HEK293 (cell line): ENCODE data around the gene JMJD7.
A peak's percentile ranks its signal among the peaks of the same experiment; 100 is the strongest.

Experiments used
- CTCF ChIA-PET: fragments of 350-600 bp; formaldehyde crosslinking; extraction: SDS; loops from one replicate; lab custom pipeline; 2021; ENCODE audit warnings: antibody characterized with exemption; lab: Yijun Ruan, JAX
- POLR2A ChIA-PET: fragments of 300-600 bp; formaldehyde crosslinking; extraction: SDS; loops from one replicate; lab custom pipeline; 2020; ENCODE audit warnings: antibody characterized with exemption, inconsistent platforms; lab: Yijun Ruan, JAX
- H3K27ac ChIP-seq: fragments of 200-500 bp; sonication (Bioruptor generic); 2 replicates; pipeline ENCODE4 v1.5.1; 2014; ENCODE audit warnings: low read depth, low read length, control low read depth, inconsistent platforms; ENCODE audit errors: extremely low read depth
- H3K36me3 ChIP-seq, 2 experiments: fragments of 200-500 bp in 1 of 2; sonication (Bioruptor generic) in 1 of 2; 1 replicate in 1 of 2; 2 replicates in 1 of 2; pipeline ENCODE4 v1.5.1; 2014 to 2017; ENCODE audit warnings: inconsistent platforms in 2 of 2, low read length in 2 of 2; ENCODE audit not compliant: control insufficient read depth in 2 of 2, insufficient read depth in 1 of 2
- H3K4me1 ChIP-seq: fragments of 200-500 bp; sonication (Bioruptor generic); 2 replicates; pipeline ENCODE4 v1.5.1; 2014; ENCODE audit warnings: mild to moderate bottlenecking, low read length, inconsistent platforms; ENCODE audit not compliant: control insufficient read depth, insufficient read depth
- H3K4me3 ChIP-seq: 2 replicates; pipeline ENCODE4 v1.5.1; 2011; ENCODE audit warnings: low read depth, mild to moderate bottlenecking, control low read depth, low read length, moderate library complexity
- H3K9me3 ChIP-seq: fragments of 200-500 bp; sonication (Bioruptor generic); 2 replicates; pipeline ENCODE4 v1.5.1; 2014; ENCODE audit warnings: low read depth, low read length, inconsistent platforms; ENCODE audit not compliant: control insufficient read depth, insufficient read depth
- EGR2 ChIP-seq: fragments of 450-650 bp; formaldehyde crosslinking; IDR thresholded peaks from 2 replicates; pipeline ENCODE4 v1.5.1; 2016; ENCODE audit warnings: low read depth, missing biosample characterization, missing genetic modification characterization
- HOXA7 ChIP-seq: sonication (generic); formaldehyde crosslinking; IDR thresholded peaks from 2 replicates; pipeline ENCODE4 v1.8.1; 2022; ENCODE audit warnings: missing genetic modification reagents, borderline replicate concordance
- KLF1 ChIP-seq: fragments of 450-650 bp; formaldehyde crosslinking; IDR thresholded peaks from 2 replicates; pipeline ENCODE4 v1.5.1; 2016; ENCODE audit warnings: missing biosample characterization, missing genetic modification characterization
- SCRT1 ChIP-seq: fragments of 450-650 bp; formaldehyde crosslinking; IDR thresholded peaks from 2 replicates; pipeline ENCODE4 v1.5.1; 2016; ENCODE audit warnings: missing biosample characterization, missing genetic modification characterization, borderline replicate concordance
- SCRT2 ChIP-seq: fragments of 450-650 bp; formaldehyde crosslinking; IDR thresholded peaks from 2 replicates; pipeline ENCODE4 v1.5.1; 2016; ENCODE audit warnings: missing biosample characterization, missing genetic modification characterization
- SP7 ChIP-seq: fragments of 450-650 bp; formaldehyde crosslinking; IDR thresholded peaks from 2 replicates; pipeline ENCODE4 v1.5.1; 2016; ENCODE audit warnings: missing biosample characterization, missing genetic modification characterization
- YY1 ChIP-seq: fragments of 450-650 bp; formaldehyde crosslinking; IDR thresholded peaks from 2 replicates; pipeline ENCODE4 v1.5.1; 2018; ENCODE audit warnings: missing biosample characterization, missing genetic modification characterization
- ZFHX2 ChIP-seq: fragments of 450-650 bp; formaldehyde crosslinking; conservative IDR thresholded peaks from 2 replicates; pipeline ENCODE4 v1.5.1; 2016; ENCODE audit warnings: missing biosample characterization, missing genetic modification characterization
- ZFP37 ChIP-seq: fragments of 450-650 bp; formaldehyde crosslinking; IDR thresholded peaks from 2 replicates; pipeline ENCODE4 v1.5.1; 2016; ENCODE audit warnings: missing biosample characterization, missing genetic modification characterization
- ZNF121 ChIP-seq: fragments of 450-650 bp; formaldehyde crosslinking; IDR thresholded peaks from 2 replicates; pipeline ENCODE4 v1.5.1; 2016; ENCODE audit warnings: missing biosample characterization, missing genetic modification characterization
- ZNF391 ChIP-seq: fragments of 450-650 bp; formaldehyde crosslinking; IDR thresholded peaks from 2 replicates; pipeline ENCODE4 v1.5.1; 2016; ENCODE audit warnings: low read depth, missing biosample characterization, missing genetic modification characterization, borderline replicate concordance
- ZNF404 ChIP-seq: fragments of 450-650 bp; formaldehyde crosslinking; IDR thresholded peaks from 2 replicates; pipeline ENCODE4 v1.5.1; 2017; ENCODE audit warnings: missing biosample characterization, missing genetic modification characterization
- ZNF416 ChIP-seq: fragments of 450-650 bp; formaldehyde crosslinking; IDR thresholded peaks from 2 replicates; pipeline ENCODE4 v1.5.1; 2016; ENCODE audit warnings: missing biosample characterization, missing genetic modification characterization
- ZNF510 ChIP-seq: fragments of 450-650 bp; formaldehyde crosslinking; IDR thresholded peaks from 2 replicates; pipeline ENCODE4 v1.5.1; 2018; ENCODE audit warnings: mild to moderate bottlenecking, missing genetic modification characterization, missing biosample characterization; ENCODE audit not compliant: insufficient replicate concordance
- ZNF600 ChIP-seq: fragments of 450-650 bp; formaldehyde crosslinking; IDR thresholded peaks from 2 replicates; pipeline ENCODE4 v1.5.1; 2016; ENCODE audit warnings: missing biosample characterization, missing genetic modification characterization
- ZNF610 ChIP-seq: fragments of 450-650 bp; formaldehyde crosslinking; IDR thresholded peaks from 2 replicates; pipeline ENCODE4 v1.5.1; 2016; ENCODE audit warnings: missing biosample characterization, missing genetic modification characterization, borderline replicate concordance
- ZNF621 ChIP-seq: fragments of 450-650 bp; formaldehyde crosslinking; IDR thresholded peaks from 2 replicates; pipeline ENCODE4 v1.5.1; 2017; ENCODE audit warnings: missing biosample characterization, missing genetic modification characterization
- ZNF623 ChIP-seq: fragments of 450-650 bp; formaldehyde crosslinking; IDR thresholded peaks from 2 replicates; pipeline ENCODE4 v1.5.1; 2016; ENCODE audit warnings: missing biosample characterization, missing genetic modification characterization
- ZNF654 ChIP-seq: fragments of 450-650 bp; formaldehyde crosslinking; IDR thresholded peaks from 2 replicates; pipeline ENCODE4 v1.5.1; 2016; ENCODE audit warnings: low read depth, missing biosample characterization, missing genetic modification characterization
- ZNF670 ChIP-seq: fragments of 450-650 bp; formaldehyde crosslinking; IDR thresholded peaks from 2 replicates; pipeline ENCODE4 v1.5.1; 2016; ENCODE audit warnings: missing biosample characterization, missing genetic modification characterization, low read depth
- ZNF701 ChIP-seq: fragments of 450-650 bp; formaldehyde crosslinking; IDR thresholded peaks from 2 replicates; pipeline ENCODE4 v1.5.1; 2016; ENCODE audit warnings: missing biosample characterization, missing genetic modification characterization
- TF ChIP-seq, protein P1 (sequence below): fragments of 450-650 bp; formaldehyde crosslinking; IDR thresholded peaks from 2 replicates; pipeline ENCODE4 v1.5.1; 2017; ENCODE audit warnings: missing biosample characterization, missing genetic modification characterization
- TF ChIP-seq, protein P2 (sequence below): fragments of 450-650 bp; formaldehyde crosslinking; IDR thresholded peaks from 2 replicates; pipeline ENCODE4 v1.5.1; 2016; ENCODE audit warnings: missing biosample characterization, missing genetic modification characterization

Gene JMJD7

DNA sequence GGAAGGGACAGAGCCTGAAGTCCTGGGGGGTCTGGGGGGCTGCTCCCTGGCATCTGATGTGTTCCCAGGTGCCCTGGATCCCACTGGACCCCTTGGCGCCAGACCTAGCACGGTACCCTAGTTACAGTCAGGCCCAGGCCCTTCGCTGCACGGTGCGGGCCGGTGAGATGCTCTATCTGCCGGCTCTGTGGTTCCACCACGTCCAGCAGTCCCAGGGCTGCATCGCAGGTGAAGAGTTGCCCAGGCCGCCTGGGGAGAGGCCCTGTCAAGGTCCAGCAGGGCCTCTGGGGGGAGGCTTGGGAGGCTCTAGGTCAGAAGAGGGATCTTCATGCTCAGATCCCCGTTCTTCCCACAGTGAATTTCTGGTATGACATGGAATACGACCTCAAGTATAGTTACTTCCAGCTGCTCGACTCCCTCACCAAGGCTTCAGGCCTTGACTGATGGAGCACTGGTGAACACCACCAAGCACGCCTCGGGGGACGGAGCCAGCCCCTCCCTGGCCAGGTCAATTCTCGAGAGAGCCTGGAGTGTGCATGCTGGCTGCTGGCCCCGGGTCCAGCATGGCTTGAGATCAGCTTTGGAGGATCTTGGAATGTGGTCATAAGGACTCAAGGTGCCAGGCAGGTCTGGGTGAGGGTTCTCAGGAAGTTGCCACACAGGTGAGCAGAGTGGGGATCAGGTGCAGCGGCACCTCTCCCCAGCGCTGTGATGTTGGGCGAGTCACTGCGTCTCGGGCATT lies 9.0 kb downstream of the JMJD7 start:
- Histone ChIP-seq H3K4me3 (no peak overlapping the region), H3K27ac (no peak overlapping the region), H3K4me1 (no peaks in the 10 kb centered on the region), H3K36me3 (no peaks in the 10 kb centered on the region), H3K9me3 (no peaks in the 10 kb centered on the region)
- POLR2A ChIA-PET = no interaction called here
- CTCF ChIA-PET = no interaction called here
- no peak for TF ChIP-seq EGR2 (tag by site-specific recombination)

DNA sequence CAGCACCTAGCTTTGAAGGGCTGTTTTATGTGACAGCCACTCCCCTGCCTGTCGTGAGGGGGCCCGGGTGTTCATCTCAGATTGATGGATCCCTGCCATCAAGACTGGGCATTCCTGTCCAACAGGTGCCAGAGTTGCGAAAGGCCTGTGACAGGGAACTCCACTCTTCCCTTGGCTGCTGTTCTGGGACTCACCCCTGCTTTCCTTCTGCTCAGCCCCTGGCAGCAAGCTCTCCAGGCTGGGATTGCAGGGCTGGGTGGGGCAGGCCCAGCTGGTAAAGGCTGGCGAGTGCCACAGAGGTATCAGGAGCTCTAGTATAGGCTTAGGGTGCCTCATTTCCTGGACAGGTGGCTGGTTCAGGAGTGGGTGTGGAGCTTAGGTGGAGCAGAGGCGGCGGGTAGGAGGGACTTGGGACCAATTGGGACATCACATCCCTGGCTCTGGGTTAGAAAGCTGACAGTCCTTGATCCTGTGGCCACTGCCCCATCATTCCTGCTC lies 10.6 kb downstream of the JMJD7 start, which contains the start of gene PLA2G4B:
Gene PLA2G4B, plus strand, starts transcription at position 448 of the 498 bp plus-strand sequence. CDS start 67 bp downstream, outside the sequence.
- TF ChIP-seq ZNF654 (tag by site-specific recombination) = no peak
- TF ChIP-seq ZNF621 = no peak
- peak; percentile 59 for TF ChIP-seq ZFHX2 (tag by site-specific recombination)
- TF ChIP-seq SP7 (tag by site-specific recombination) = no peak
- TF ChIP-seq ZNF623 (tag by site-specific recombination) = no peak
- no peak for TF ChIP-seq ZNF510 (tag by site-specific recombination)
- TF ChIP-seq ZNF701 (tag by site-specific recombination) = no peak
- no peak for TF ChIP-seq ZFP37 (tag by site-specific recombination)
- peak; percentile 99 for TF ChIP-seq SCRT2 (tag by site-specific recombination)
- TF ChIP-seq SCRT1 (tag by site-specific recombination) = peak; percentile 65; the same call in 1 of the 2 replicates
- TF ChIP-seq KLF1 (tag by site-specific recombination) = peak; percentile 27; the same call in 1 of the 2 replicates
- TF ChIP-seq YY1 (tag by site-specific recombination) = no peak
- 0 out of 2 replicates have a peak, but pooled peaks have one; percentile 38 for TF ChIP-seq EGR2 (tag by site-specific recombination)
- ChIA-PET POLR2A (interaction anchor here (0.6 to 1.1 kb wide), 2 partner anchors 42 to 422 kb away, joined by 3 read pairs; no protein-coding TSS in a partner anchor), CTCF (no interaction called here)
- H3K27ac ChIP-seq = no peak within 1 kb of the TSS
- no peaks in the 10 kb centered on the region for H3K9me3 ChIP-seq
- H3K4me1 ChIP-seq = no peaks in the 10 kb centered on the region
- no peaks in the 10 kb centered on the region for H3K36me3 ChIP-seq
- no peak within 1 kb of the TSS for H3K4me3 ChIP-seq

DNA sequence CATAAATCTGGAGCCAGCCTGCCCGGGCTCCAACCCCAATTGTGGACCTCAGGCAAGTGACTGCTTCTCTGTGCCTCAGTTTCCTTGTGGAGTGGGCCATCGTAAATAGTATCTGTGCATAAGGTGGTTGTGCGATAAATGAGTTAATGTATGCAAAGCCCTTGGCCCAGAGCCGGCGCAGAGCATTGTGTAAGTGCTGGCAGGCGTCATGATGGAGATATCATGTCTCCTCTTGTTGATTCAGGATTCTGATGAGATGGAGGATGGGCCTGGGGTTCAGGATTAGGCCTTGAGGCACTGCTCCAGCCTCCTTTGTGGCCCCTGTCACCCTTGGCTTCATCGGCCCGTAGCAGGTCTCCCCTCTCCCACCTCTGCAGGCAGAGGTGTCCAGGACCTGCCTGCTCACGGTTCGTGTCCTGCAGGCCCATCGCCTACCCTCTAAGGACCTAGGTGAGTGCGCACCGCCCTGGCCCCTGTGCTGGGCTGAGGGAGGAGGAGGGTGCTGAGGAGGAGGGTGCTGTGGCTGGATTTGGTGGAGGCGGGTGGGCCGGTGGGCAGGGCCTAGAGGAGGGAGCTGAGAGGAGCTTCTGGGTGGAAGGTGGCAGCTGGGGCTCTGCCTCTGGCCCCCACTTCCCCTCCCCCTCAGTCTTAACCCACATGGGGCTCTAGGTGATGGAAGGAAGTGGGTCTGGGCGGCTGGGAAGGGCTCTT lies 12.0 kb downstream of the JMJD7 start:
- Histone ChIP-seq H3K4me1 (no peaks in the 10 kb centered on the region), H3K36me3 (no peaks in the 10 kb centered on the region), H3K4me3 (no peak overlapping the region)
- CTCF ChIA-PET = no interaction called here
- no peak for TF ChIP-seq ZNF416
- TF ChIP-seq ZNF391 (tag by site-specific recombination) = no peak
- peak; percentile 36; the same call in 1 of the 2 replicates for TF ChIP-seq EGR2 (tag by site-specific recombination)
- TF ChIP-seq ZNF404 (tag by site-specific recombination) = no peak
- TF ChIP-seq ZNF610 (tag by site-specific recombination) = no peak
- no peak for TF ChIP-seq ZNF121 (tag by site-specific recombination)
- TF ChIP-seq, protein P1, sequence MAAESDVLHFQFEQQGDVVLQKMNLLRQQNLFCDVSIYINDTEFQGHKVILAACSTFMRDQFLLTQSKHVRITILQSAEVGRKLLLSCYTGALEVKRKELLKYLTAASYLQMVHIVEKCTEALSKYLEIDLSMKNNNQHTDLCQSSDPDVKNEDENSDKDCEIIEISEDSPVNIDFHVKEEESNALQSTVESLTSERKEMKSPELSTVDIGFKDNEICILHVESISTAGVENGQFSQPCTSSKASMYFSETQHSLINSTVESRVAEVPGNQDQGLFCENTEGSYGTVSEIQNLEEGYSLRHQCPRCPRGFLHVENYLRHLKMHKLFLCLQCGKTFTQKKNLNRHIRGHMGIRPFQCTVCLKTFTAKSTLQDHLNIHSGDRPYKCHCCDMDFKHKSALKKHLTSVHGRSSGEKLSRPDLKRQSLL = no peak
- TF ChIP-seq ZNF701 (tag by site-specific recombination) = no peak
- TF ChIP-seq ZNF600 (tag by site-specific recombination) = peak; percentile 32; the same call in 1 of the 2 replicates
- TF ChIP-seq ZFHX2 (tag by site-specific recombination) = peak; percentile 43
- no peak for TF ChIP-seq HOXA7
- TF ChIP-seq ZNF670 (tag by site-specific recombination) = no peak
- TF ChIP-seq, protein P2, sequence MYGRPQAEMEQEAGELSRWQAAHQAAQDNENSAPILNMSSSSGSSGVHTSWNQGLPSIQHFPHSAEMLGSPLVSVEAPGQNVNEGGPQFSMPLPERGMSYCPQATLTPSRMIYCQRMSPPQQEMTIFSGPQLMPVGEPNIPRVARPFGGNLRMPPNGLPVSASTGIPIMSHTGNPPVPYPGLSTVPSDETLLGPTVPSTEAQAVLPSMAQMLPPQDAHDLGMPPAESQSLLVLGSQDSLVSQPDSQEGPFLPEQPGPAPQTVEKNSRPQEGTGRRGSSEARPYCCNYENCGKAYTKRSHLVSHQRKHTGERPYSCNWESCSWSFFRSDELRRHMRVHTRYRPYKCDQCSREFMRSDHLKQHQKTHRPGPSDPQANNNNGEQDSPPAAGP (tag by site-specific recombination) = no peak
- TF ChIP-seq, all 188 proteins: peak for 3
- POLR2A ChIA-PET = no interaction called here
- Histone ChIP-seq H3K27ac (no peak overlapping the region), H3K9me3 (no peaks in the 10 kb centered on the region)
